ENCODE data around the gene TIMP2.

Gene TIMP2

DNA sequence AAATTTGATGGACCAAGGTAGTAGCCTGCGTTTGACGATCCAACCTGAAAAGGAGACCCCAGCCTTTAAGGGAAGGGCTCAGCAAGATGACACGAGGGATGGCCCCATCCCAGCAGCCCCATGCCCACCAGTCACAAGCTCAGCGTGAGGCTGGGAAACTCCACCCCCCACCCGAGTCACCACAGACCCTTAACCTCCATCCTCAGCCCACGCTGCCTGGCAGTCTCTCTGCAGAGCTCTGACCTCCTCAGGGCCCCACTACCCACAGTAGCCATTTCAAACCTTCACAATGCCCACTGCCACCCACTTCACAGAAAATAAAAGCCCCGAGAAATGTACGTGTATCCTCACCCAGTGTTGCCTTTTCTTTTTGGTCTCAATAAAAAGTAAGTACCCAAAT, 103.2 kb downstream of the TIMP2 start:
- no peak for DNase-seq (ENCODE audit: extremely low read depth, insufficient read length)
- Histone ChIP-seq H3K4me3 (replicated peaks; ENCODE audit: low read depth, low read length) (no peak overlapping the region), H3K36me3 (ENCODE audit: control insufficient read depth, insufficient read depth, low read length) (peaks cover 52% of the 10 kb centered on the region), H3K27me3 (replicated peaks; ENCODE audit: control insufficient read depth, insufficient read depth, low read length) (no peaks in the 10 kb centered on the region)
- TF ChIP-seq, protein P1, sequence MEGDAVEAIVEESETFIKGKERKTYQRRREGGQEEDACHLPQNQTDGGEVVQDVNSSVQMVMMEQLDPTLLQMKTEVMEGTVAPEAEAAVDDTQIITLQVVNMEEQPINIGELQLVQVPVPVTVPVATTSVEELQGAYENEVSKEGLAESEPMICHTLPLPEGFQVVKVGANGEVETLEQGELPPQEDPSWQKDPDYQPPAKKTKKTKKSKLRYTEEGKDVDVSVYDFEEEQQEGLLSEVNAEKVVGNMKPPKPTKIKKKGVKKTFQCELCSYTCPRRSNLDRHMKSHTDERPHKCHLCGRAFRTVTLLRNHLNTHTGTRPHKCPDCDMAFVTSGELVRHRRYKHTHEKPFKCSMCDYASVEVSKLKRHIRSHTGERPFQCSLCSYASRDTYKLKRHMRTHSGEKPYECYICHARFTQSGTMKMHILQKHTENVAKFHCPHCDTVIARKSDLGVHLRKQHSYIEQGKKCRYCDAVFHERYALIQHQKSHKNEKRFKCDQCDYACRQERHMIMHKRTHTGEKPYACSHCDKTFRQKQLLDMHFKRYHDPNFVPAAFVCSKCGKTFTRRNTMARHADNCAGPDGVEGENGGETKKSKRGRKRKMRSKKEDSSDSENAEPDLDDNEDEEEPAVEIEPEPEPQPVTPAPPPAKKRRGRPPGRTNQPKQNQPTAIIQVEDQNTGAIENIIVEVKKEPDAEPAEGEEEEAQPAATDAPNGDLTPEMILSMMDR (IDR thresholded peaks at IDR 0.05; ENCODE audit: insufficient read depth, low read length, poor library complexity, severe bottlenecking), result no peak

DNA sequence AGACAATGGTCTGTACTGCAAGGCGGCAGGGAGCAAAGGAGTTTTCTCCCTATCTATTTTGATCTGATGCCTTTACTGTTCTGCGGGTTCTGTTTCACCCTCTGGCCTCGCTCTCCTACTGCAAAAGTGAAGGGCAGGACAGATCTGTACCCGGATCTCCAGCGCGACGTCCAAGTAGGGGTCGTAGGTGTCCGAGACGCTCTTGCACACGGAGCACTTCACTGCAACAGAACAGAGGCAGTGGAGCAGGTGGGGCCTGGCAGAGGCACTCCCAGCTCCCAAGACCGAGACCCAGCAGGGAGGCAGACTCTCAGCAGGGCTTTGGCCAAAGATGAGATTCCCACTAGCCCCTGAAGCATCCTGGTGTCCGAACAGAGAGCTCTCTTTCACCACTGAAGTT, 104.3 kb downstream of the TIMP2 start:
- H3K36me3 ChIP-seq (ENCODE audit: control insufficient read depth, insufficient read depth, low read length), result peaks cover 51% of the 10 kb centered on the region
- DNase-seq (ENCODE audit: extremely low read depth, insufficient read length), result no peak
- TF ChIP-seq, protein P1 (IDR thresholded peaks at IDR 0.05; ENCODE audit: insufficient read depth, low read length, poor library complexity, severe bottlenecking), result no peak
- no peaks in the 10 kb centered on the region for H3K27me3 ChIP-seq (replicated peaks; ENCODE audit: control insufficient read depth, insufficient read depth, low read length)
- no peak overlapping the region for H3K4me3 ChIP-seq (replicated peaks; ENCODE audit: low read depth, low read length)

DNA sequence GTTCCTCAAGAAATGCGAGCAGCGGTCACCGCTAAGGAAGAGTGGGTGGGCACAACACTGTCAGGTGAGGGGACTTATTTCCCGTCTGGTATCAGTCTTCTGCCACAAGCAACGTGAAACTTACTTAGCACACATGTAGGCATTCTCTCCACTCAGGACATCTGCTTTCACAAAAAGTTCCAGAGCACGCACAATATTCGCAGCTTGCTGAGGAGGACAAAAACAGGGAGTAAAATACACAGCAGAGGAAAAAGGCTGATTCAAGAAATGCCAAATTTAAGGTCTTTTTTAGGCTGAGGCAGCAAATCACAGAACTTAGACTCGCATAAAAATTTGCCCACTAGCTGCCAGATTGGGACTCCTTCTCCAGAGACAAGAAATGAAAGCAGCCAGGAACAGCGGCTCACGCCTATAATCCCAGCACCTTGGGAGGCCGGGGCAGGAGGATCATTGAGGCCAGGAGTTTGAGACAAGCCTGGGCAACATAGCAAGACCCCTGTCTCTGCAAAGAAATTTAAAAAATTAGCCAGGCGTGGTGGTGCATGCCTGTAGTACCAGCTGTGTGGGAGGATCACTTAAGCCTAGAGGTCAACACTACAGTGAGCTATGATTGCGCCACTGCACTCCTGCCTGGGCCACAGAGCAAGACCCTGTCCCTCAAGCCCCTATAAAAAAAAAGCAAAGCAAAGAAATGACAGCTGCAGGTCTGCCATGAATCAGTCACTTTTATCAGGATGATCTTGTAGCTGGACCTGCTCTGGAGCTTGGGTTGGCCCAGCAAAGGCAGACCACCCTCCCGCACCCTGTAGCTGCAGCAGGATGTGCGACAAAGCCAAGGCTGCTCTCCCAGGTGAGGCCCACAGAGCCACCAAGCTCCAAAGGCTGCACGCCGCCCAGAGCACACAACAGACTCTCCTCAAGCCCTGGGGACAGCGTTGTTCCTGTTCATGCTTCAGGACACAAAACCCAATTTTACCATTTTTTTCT, 105.1 kb downstream of the TIMP2 start:
- Histone ChIP-seq H3K4me3 (replicated peaks; ENCODE audit: low read depth, low read length) (no peak overlapping the region), H3K36me3 (ENCODE audit: control insufficient read depth, insufficient read depth, low read length) (peaks cover 49% of the 10 kb centered on the region)
- DNase-seq (ENCODE audit: extremely low read depth, insufficient read length), result no peak

DNA sequence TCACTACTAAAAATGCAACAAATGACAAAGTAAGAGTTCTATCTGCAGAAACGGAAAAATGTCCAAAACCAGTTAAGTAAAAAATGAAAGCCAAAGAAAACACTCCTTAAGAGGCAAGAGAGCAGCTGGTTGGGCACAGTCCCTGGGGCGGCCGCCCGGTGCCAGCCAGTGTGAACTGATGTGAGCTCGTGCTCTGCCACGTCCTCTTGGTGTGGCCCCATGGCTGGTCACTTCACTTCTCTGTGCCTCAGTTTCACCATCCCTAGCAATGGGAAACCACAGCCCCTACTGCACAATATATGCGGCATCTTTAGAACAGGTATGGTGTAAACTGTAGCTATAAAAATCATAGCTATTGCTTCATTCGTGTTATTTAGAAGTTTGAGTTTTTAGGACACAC, 105.8 kb downstream of the TIMP2 start:
- Histone ChIP-seq H3K4me3 (replicated peaks; ENCODE audit: low read depth, low read length) (no peak overlapping the region), H3K27me3 (replicated peaks; ENCODE audit: control insufficient read depth, insufficient read depth, low read length) (no peaks in the 10 kb centered on the region), H3K36me3 (ENCODE audit: control insufficient read depth, insufficient read depth, low read length) (peaks cover 49% of the 10 kb centered on the region)
- TF ChIP-seq, protein P1 (IDR thresholded peaks at IDR 0.05; ENCODE audit: insufficient read depth, low read length, poor library complexity, severe bottlenecking), result no peak
- no peak for DNase-seq (ENCODE audit: extremely low read depth, insufficient read length)

More for the DNA sequence above, 105.1 kb downstream of the TIMP2 start:
- no peaks in the 10 kb centered on the region for H3K27me3 ChIP-seq (replicated peaks; ENCODE audit: control insufficient read depth, insufficient read depth, low read length)
- TF ChIP-seq, protein P1 (IDR thresholded peaks at IDR 0.05; ENCODE audit: insufficient read depth, low read length, poor library complexity, severe bottlenecking), result no peak

DNA sequence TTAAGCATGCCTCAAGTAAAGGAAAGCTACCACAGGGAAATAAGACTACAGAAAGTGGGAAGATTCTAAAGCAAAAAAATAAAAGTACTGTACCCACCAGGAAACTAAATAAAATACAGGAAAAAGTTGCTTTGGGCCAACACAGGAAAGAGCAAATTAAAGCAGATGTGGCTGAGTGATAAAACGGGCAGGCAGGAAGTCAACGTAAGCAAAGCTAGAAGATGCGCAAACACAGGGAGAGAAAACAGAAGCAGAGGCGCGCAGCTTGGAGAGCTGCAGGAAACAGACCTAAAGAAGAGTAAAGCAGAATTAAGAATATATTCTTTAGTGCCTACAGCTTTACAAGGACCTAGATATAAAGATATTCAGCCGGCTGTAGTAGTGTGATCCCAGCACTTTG, 106.3 kb downstream of the TIMP2 start:
- DNase-seq (ENCODE audit: extremely low read depth, insufficient read length), result no peak
- Histone ChIP-seq H3K27me3 (replicated peaks; ENCODE audit: control insufficient read depth, insufficient read depth, low read length) (no peaks in the 10 kb centered on the region), H3K36me3 (ENCODE audit: control insufficient read depth, insufficient read depth, low read length) (peaks cover 49% of the 10 kb centered on the region), H3K4me3 (replicated peaks; ENCODE audit: low read depth, low read length) (no peak overlapping the region)
- TF ChIP-seq, protein P1 (IDR thresholded peaks at IDR 0.05; ENCODE audit: insufficient read depth, low read length, poor library complexity, severe bottlenecking), result no peak

Measured in GM06990 (cell line).